Upper lobe of left lung (tissue), 4 donors: ENCODE measurements around the gene MTMR12.

ENCODE experiments used
- CTCF ChIP-seq, 6 experiments: fragments of 450-650 bp in 4 of 6; fragments of 200-600 bp in 2 of 6; sonication (generic) in 2 of 6; IDR thresholded peaks; one replicate each; pipeline ENCODE4 v1.5.1; 2016 to 2019; ENCODE audit warnings: antibody characterized with exemption in 6 of 6
- EP300 ChIP-seq, 4 donors: sonication (generic); formaldehyde crosslinking; IDR thresholded peaks; one replicate each; pipeline ENCODE4 v1.5.1; 2017; ENCODE audit warnings: antibody characterized with exemption in 4 of 4, control low read depth in 2 of 4
- POLR2A ChIP-seq, 4 donors: fragments of 450-650 bp; IDR thresholded peaks; one replicate each; pipeline ENCODE4 v1.5.1; 2016 to 2017; ENCODE audit warnings: antibody characterized with exemption in 4 of 4, mild to moderate bottlenecking in 2 of 4
- POLR2AphosphoS5 ChIP-seq, 2 donors: sonication (generic); formaldehyde crosslinking; IDR thresholded peaks; one replicate each; pipeline ENCODE4 v1.5.1; 2017; ENCODE audit warnings: antibody characterized with exemption in 2 of 2

- TF ChIP-seq CTCF (IDR thresholded peaks at IDR 0.05) (no peak), POLR2A (IDR thresholded peaks at IDR 0.05) (no peak), POLR2AphosphoS5 (IDR thresholded peaks at IDR 0.05) (no peak), EP300 (IDR thresholded peaks at IDR 0.05) (no peak)
Observed at GRCh38 chr5:32206053-32206452, 106.7 kb downstream of the MTMR12 start.
